HCT116 (cell line): Measurements from ENCODE around the gene PSKH1.

ENCODE experiments used
- CTCF ChIP-seq, 3 experiments: fragments of 200-600 bp in 1 of 3; sonication (generic) in 1 of 3; IDR thresholded peaks in 2 of 3; conservative IDR thresholded peaks in 1 of 3; 2 replicates each; pipeline ENCODE4 v1.5.1; 2012 to 2017; ENCODE audit warnings: low read depth in 2 of 3, low read length in 2 of 3, antibody characterized with exemption in 1 of 3, borderline replicate concordance in 1 of 3, control low read depth in 1 of 3, mild to moderate bottlenecking in 1 of 3, mixed read lengths in 1 of 3, mixed run types in 1 of 3, moderate library complexity in 1 of 3; ENCODE audit not compliant: insufficient read depth in 1 of 3
- EGR1 ChIP-seq: IDR thresholded peaks from 2 replicates; pipeline ENCODE4 v1.6.1; 2012; ENCODE audit warnings: low read depth
- ELF1 ChIP-seq: IDR thresholded peaks from 2 replicates; pipeline ENCODE4 v1.6.1; 2012; ENCODE audit warnings: low read depth, borderline replicate concordance
- EZH2 ChIP-seq: fragments of 200-600 bp; sonication (generic); IDR thresholded peaks from 2 replicates; pipeline ENCODE4 v1.6.1; 2017; ENCODE audit warnings: antibody characterized with exemption, mixed run types
- EZH2phosphoT487 ChIP-seq: fragments of 200-600 bp; IDR thresholded peaks from 2 replicates; pipeline ENCODE4 v1.6.1; 2018; ENCODE audit warnings: antibody characterized with exemption, borderline replicate concordance
- MAX ChIP-seq: IDR thresholded peaks from 2 replicates; pipeline ENCODE4 v1.6.1; 2012
- POLR2A ChIP-seq: IDR thresholded peaks from 2 replicates; pipeline ENCODE4 v1.7.0; 2011; ENCODE audit warnings: borderline replicate concordance; ENCODE audit not compliant: insufficient read depth, insufficient read length; ENCODE audit errors: extremely low read depth
- POLR2AphosphoS5 ChIP-seq: IDR thresholded peaks from 2 replicates; pipeline ENCODE4 v1.6.1; 2011; ENCODE audit warnings: mild to moderate bottlenecking, low read depth, low read length, moderate library complexity
- RAD21 ChIP-seq: IDR thresholded peaks from 2 replicates; pipeline ENCODE4 v1.6.1; 2012; ENCODE audit warnings: low read depth, mild to moderate bottlenecking
- SIN3A ChIP-seq: IDR thresholded peaks from 2 replicates; pipeline ENCODE4 v1.6.1; 2012; ENCODE audit warnings: low read depth
- SRF ChIP-seq: IDR thresholded peaks from 2 replicates; pipeline ENCODE4 v1.6.1; 2012; ENCODE audit warnings: low read depth
- YY1 ChIP-seq: IDR thresholded peaks from 2 replicates; pipeline ENCODE4 v1.6.1; 2011; ENCODE audit warnings: low read length, low read depth, moderate library complexity, mild to moderate bottlenecking; ENCODE audit not compliant: insufficient replicate concordance; ENCODE audit errors: extremely low read depth
- ZBTB33 ChIP-seq: IDR thresholded peaks from 2 replicates; pipeline ENCODE4 v1.6.1; 2011; ENCODE audit warnings: mild to moderate bottlenecking, low read length, moderate library complexity; ENCODE audit not compliant: insufficient replicate concordance; ENCODE audit errors: extremely low read depth
- ZNF274 ChIP-seq: fragments of 200-500 bp; sonication (Bioruptor generic); IDR thresholded peaks from 2 replicates; pipeline ENCODE4 v1.6.1; 2014; ENCODE audit warnings: mild to moderate bottlenecking, low read depth, low read length, inconsistent platforms

- TF ChIP-seq CTCF (IDR thresholded peaks at IDR 0.05 in 2 of 3, conservative IDR thresholded peaks at IDR 0.05 in 1 of 3; ENCODE audit: borderline replicate concordance in 1 of 3, insufficient read depth in 1 of 3, low read depth in 2 of 3, low read length in 2 of 3) (no peak), EZH2phosphoT487 (no peak), ELF1 (no peak), EZH2 (no peak), MAX (no peak), SIN3A (no peak), ZBTB33 (no peak), RAD21 (no peak), POLR2AphosphoS5 (no peak), POLR2A (no peak), YY1 (no peak), EGR1 (no peak), ZNF274 (no peak), SRF (no peak)
Measured at GRCh38 chr16:67883146-67883871, 9.7 kb upstream of the PSKH1 start.
